ENCODE data around the gene ZNF319.
A peak's percentile ranks its signal among the peaks of the same experiment; 100 is the strongest.
"Not testable (repeated sequence)": the region's sequence is repeated elsewhere in the genome, so short reads cannot be mapped to it uniquely, and the experiment has no call there.

Gene ZNF319

GRCh38 chr16:57986196-57986595, 14.3 kb downstream of the ZNF319 start:
- TF ChIP-seq CTCF (IDR thresholded peaks at IDR 0.05; ENCODE audit: extremely low read depth, missing control alignments), result no peak
- DNase-seq (ENCODE audit: low spot score), result no peak

GRCh38 chr16:57985204-57986181, 15.0 kb downstream of the ZNF319 start:
- DNase-seq (ENCODE audit: low spot score), result no peak
- TF ChIP-seq CTCF (IDR thresholded peaks at IDR 0.05; ENCODE audit: extremely low read depth, missing control alignments), result no peak

- no peak for TF ChIP-seq CTCF (IDR thresholded peaks at IDR 0.05; ENCODE audit: extremely low read depth, missing control alignments)
- peak; percentile 89 for DNase-seq (ENCODE audit: low spot score)
These were observed 15.8 kb downstream of the ZNF319 start for GRCh38 chr16:57984443-57985203.

DNA sequence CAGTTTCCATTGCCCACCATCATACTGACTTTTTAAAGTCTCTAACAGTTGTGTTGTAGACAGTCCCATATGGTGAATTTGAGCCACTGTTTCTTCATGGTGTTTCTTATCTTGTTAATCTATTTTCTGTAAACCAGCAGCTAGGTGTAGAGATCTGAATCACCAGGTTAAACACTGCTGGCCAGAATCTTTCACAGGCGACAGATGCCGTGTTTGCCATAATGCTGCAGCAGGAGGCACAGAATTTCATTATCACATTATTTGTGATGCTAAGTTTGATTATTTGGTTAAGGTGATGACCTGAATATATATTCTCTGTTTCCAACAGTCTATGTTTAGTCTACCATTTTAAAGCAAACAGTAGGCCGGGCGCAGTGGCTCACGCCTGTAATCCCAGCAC, 18.1 kb downstream of the ZNF319 start:
- TF ChIP-seq CTCF (IDR thresholded peaks at IDR 0.05; ENCODE audit: extremely low read depth, missing control alignments), result no peak

GRCh38 chr16:57981636-57982035, 18.8 kb downstream of the ZNF319 start:
- TF ChIP-seq CTCF (IDR thresholded peaks at IDR 0.05; ENCODE audit: extremely low read depth, missing control alignments), result no peak
- no peak for DNase-seq (ENCODE audit: low spot score)

More for the DNA sequence above, 18.1 kb downstream of the ZNF319 start:
- no peak for DNase-seq (ENCODE audit: low spot score)

- DNase-seq (ENCODE audit: low spot score), result no peak
- no peak for TF ChIP-seq CTCF (IDR thresholded peaks at IDR 0.05; ENCODE audit: extremely low read depth, missing control alignments)
These were observed 21.4 kb downstream of the ZNF319 start for GRCh38 chr16:57979006-57979585.

GRCh38 chr16:57978070-57978465, 22.4 kb downstream of the ZNF319 start:
- not testable (repeated sequence) for DNase-seq (ENCODE audit: low spot score)
